ENCODE results near the gene TBC1D4.

The TBC1D4 gene

DNA sequence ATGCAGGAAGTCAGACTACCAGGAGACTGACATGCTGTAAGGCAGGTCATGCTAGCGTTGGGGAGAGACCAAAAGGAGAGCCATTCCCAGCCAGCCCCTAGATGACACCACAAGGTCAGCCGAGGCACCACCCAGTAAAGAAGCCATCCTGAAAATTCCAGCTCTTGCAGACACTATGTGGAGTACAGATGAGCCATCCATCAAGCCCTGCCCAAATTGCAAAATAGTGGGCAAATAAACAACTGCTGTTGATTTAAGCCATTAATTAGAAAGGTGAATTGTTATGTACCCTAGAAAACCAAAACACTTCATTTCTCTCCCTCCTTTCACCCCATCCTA, 82.1 kb downstream of the TBC1D4 start:
- TF ChIP-seq, protein P1, sequence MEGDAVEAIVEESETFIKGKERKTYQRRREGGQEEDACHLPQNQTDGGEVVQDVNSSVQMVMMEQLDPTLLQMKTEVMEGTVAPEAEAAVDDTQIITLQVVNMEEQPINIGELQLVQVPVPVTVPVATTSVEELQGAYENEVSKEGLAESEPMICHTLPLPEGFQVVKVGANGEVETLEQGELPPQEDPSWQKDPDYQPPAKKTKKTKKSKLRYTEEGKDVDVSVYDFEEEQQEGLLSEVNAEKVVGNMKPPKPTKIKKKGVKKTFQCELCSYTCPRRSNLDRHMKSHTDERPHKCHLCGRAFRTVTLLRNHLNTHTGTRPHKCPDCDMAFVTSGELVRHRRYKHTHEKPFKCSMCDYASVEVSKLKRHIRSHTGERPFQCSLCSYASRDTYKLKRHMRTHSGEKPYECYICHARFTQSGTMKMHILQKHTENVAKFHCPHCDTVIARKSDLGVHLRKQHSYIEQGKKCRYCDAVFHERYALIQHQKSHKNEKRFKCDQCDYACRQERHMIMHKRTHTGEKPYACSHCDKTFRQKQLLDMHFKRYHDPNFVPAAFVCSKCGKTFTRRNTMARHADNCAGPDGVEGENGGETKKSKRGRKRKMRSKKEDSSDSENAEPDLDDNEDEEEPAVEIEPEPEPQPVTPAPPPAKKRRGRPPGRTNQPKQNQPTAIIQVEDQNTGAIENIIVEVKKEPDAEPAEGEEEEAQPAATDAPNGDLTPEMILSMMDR (conservative IDR thresholded peaks at IDR 0.05; ENCODE audit: control insufficient read depth, insufficient read depth, low read depth, low read length) = no peak
- no peak for DNase-seq (ENCODE audit: low read depth)
- H3K4me3 ChIP-seq (ENCODE audit: control insufficient read depth, low read depth, low read length) = no peak overlapping the region

DNA sequence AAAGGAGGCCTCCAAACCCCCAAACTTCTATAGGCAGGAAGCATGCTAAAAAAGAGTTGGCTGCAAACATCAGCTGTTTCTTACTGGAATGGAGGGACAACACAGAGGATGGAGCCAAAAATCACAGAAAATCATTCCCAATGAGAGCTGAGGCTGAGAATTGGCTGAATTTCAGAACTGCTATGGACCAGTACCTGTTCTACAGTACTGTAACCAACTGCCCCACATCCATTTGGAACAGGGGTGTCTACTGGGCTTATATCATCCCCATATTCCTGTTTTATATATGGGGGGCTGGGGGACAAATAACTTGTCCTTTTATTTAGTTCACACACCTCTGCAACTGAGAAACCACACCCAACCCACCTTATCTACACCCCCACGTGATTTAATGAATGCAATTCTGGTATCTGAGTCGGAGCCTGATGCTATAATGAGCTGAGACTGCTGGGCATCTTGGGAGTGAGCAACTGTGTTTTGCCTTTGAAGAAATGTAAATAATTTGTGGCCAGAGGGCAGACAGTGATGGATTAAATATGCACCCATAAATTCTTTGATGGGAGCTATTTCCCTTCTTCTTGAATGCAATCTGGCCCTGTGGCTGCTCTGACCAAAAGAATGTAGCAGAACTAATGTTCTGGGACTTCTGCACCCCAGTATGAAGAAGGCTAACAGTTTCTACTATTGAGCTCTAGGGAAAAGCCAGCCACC, 82.6 kb downstream of the TBC1D4 start:
- TF ChIP-seq, protein P1 (conservative IDR thresholded peaks at IDR 0.05; ENCODE audit: control insufficient read depth, insufficient read depth, low read depth, low read length) = no peak
- no peak overlapping the region for H3K4me3 ChIP-seq (ENCODE audit: control insufficient read depth, low read depth, low read length)
- no peak for DNase-seq (ENCODE audit: low read depth)

DNA sequence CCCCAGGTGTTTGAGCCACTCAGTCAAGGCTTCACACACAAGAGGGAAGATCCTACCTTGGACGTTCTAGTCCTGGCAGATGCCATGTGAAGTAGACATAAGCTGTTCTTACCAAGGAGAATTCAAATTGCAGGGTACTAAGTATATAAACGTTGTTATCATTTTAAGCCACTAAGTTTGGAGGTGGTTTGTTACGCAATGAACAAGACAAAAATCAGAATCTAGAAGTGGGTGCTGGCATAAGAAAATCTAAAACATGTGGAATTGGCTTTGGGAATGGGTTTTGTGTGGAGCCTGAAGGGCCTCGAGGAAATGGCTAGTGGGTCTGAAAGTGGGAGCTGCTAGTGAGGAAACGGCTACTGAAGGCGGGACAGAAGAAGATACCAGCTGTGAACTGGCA, 83.9 kb downstream of the TBC1D4 start:
- no peak for DNase-seq (ENCODE audit: low read depth)
- H3K4me3 ChIP-seq (ENCODE audit: control insufficient read depth, low read depth, low read length) = no peak overlapping the region
- TF ChIP-seq, protein P1 (conservative IDR thresholded peaks at IDR 0.05; ENCODE audit: control insufficient read depth, insufficient read depth, low read depth, low read length) = no peak

DNA sequence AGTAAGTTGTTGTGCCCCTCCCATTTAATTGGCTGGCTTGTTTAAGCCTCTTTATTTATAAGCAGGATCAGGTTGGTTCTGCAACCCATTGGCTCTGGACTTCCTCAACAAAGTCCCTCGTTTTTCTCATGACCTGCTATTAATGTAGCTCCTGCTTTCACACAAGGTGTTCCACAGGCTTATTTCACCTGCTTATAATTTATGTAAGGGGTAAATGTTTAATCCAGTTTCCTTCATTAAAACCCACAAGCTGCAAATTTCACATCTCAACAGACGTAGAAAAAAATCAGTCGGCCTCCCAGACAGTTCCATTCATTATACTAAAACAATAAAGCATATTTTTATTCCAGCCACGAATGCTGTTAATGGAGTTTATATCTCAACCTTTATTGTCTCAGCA, 86.1 kb downstream of the TBC1D4 start:
- TF ChIP-seq, protein P1 (conservative IDR thresholded peaks at IDR 0.05; ENCODE audit: control insufficient read depth, insufficient read depth, low read depth, low read length) = no peak
- H3K4me3 ChIP-seq (ENCODE audit: control insufficient read depth, low read depth, low read length) = no peak overlapping the region
- DNase-seq (ENCODE audit: low read depth) = no peak

DNA sequence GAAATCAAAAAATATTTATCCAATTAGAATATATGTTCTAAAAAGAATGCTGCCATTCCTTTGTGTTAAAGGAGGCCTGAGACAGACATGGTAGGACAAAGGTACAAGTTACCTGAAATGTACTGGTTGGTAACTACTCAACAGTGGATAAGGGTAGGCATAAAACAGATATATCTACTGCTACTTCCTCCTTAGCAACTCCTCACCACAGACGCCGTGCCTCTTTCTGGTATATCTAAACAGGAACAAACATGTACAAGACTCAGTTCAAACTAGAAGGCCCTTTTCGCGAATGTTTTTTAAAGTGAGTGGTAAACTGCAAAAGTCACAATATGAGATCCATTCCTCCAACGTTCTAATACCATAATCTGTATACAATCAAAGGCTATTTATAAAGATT, 86.9 kb downstream of the TBC1D4 start:
- DNase-seq (ENCODE audit: low read depth) = no peak
- TF ChIP-seq, protein P1 (conservative IDR thresholded peaks at IDR 0.05; ENCODE audit: control insufficient read depth, insufficient read depth, low read depth, low read length) = no peak
- H3K4me3 ChIP-seq (ENCODE audit: control insufficient read depth, low read depth, low read length) = no peak overlapping the region

DNA sequence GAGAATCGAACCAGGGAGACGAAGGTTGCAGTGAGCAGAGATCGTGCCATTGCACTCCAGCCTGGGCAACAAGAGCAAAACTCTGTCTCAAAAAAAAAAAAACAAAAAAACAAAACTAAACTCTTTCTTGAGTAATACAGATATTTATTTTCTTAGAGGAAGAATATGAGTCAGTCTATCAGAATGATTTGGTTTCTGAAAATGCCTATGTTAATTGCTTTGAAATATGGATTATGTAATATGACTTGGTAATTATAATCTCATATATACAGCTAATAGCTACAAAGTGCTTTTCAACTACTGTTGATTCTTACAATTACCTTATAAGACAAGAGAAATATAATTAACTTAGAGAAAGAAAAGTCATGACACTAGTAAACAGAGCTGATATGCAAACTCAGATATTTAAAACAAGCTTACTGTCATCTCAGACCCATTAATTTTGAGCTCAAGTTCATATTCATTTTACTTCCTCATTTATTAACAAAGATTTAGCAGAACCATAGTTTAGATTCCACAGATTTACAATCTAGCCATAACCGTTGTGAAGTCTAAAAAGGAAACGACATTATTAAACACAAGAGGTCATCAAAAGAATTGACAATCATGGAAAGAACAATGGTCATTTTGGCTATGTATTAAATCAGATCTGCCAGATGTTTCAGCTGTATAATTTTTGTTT, 88.0 kb downstream of the TBC1D4 start:
- DNase-seq (ENCODE audit: low read depth) = peak; percentile 13
- TF ChIP-seq, protein P1 (conservative IDR thresholded peaks at IDR 0.05; ENCODE audit: control insufficient read depth, insufficient read depth, low read depth, low read length) = no peak
- no peak overlapping the region for H3K4me3 ChIP-seq (ENCODE audit: control insufficient read depth, low read depth, low read length)
